ENCODE data around the gene ATF7. TPM values are rescaled to one million over a fixed set of nuclear protein-coding genes. Genes with fewer than 3 reads are reported as not detected.

ATF7 gene
- total and polyA plus RNA-seq, 4 donors, result 16.8 to 43.3 (median 31.7) TPM

- no peak for TF ChIP-seq CTCF (IDR thresholded peaks at IDR 0.05; ENCODE audit: control extremely low read depth, extremely low read depth)
- no peak overlapping the region for H3K27ac ChIP-seq (ENCODE audit: low read depth in 1 of 2, low read length in 1 of 2)
- H3K4me1 ChIP-seq (ENCODE audit: control insufficient read depth in 5 of 5, insufficient read depth in 5 of 5, low read length in 5 of 5), result peaks cover 0 to 19% (median 0%) of the 10 kb centered on the region in 5 donors
- no peak overlapping the region for H3K4me3 ChIP-seq
- no peaks in the 10 kb centered on the region for H3K27me3 ChIP-seq (ENCODE audit: control insufficient read depth in 3 of 3, insufficient read depth in 3 of 3, low read length in 2 of 3)
- H3K9ac ChIP-seq (ENCODE audit: insufficient read depth in 1 of 2, low read length in 2 of 2), result no peak overlapping the region
- WGBS, 2 donors, result 86 to 93% methylated on average over 3 of the region's 3 CpGs
- H3K36me3 ChIP-seq (ENCODE audit: control insufficient read depth in 4 of 4, insufficient read depth in 4 of 4, low read length in 4 of 4), result peaks cover 59 to 85% (median 77%) of the 10 kb centered on the region in 4 donors
- H3K9me3 ChIP-seq (ENCODE audit: control insufficient read depth in 4 of 4, insufficient read depth in 3 of 4, low read length in 3 of 4), result no peaks in the 10 kb centered on the region
- DNase-seq (no peak), ATAC-seq (ENCODE audit: insufficient read depth, low FRiP score) (no peak)
These were observed 165.1 kb downstream of the ATF7 start for GRCh38 chr12:53461059-53461458.

- ATAC-seq (ENCODE audit: insufficient read depth, low FRiP score), result no peak
- no peaks in the 10 kb centered on the region for H3K27me3 ChIP-seq (ENCODE audit: control insufficient read depth in 3 of 3, insufficient read depth in 3 of 3, low read length in 2 of 3)
- peaks cover 54 to 89% (median 76%) of the 10 kb centered on the region in 4 donors for H3K36me3 ChIP-seq (ENCODE audit: control insufficient read depth in 4 of 4, insufficient read depth in 4 of 4, low read length in 4 of 4)
- peaks cover 0 to 20% (median 4%) of the 10 kb centered on the region in 5 donors for H3K4me1 ChIP-seq (ENCODE audit: control insufficient read depth in 5 of 5, insufficient read depth in 5 of 5, low read length in 5 of 5)
- WGBS, 2 donors, result 81 to 89% methylated on average over 4 of the region's 4 CpGs
- H3K9me3 ChIP-seq (ENCODE audit: control insufficient read depth in 4 of 4, insufficient read depth in 3 of 4, low read length in 3 of 4), result no peaks in the 10 kb centered on the region
- no peak for DNase-seq
- TF ChIP-seq CTCF (IDR thresholded peaks at IDR 0.05; ENCODE audit: control extremely low read depth, extremely low read depth), result no peak
- H3K4me3 ChIP-seq, result no peak overlapping the region
- H3K9ac ChIP-seq (ENCODE audit: insufficient read depth in 1 of 2, low read length in 2 of 2), result no peak overlapping the region
- no peak overlapping the region for H3K27ac ChIP-seq (ENCODE audit: low read depth in 1 of 2, low read length in 1 of 2)
These were observed 167.1 kb downstream of the ATF7 start for GRCh38 chr12:53459097-53459496.

Small RNA genes within 50 kb of the gene (small RNA-seq; reads per million reads assigned to genes)
- not detected for gene AC023509.3 (ENCODE audit: low replicate concordance)

Other genes with a start within 250 kb of the ATF7 start
- 10 to 100 TPM; 68.3 to 72.2 TPM for gene SP1, start 246.2 kb downstream of the ATF7 start, total RNA-seq
- gene SP1, start 246.2 kb downstream of the ATF7 start, polyA plus RNA-seq, result 10 to 100 TPM; 16.2 to 26.6 TPM
- gene AMHR2, start 202.5 kb downstream of the ATF7 start, total RNA-seq, result under 1 TPM in 1 of 2 donors, not detected in 1; 0.52 TPM
- under 1 TPM; 0.02 to 0.22 TPM for gene AMHR2, start 202.5 kb downstream of the ATF7 start, polyA plus RNA-seq
- 100 to 1,000 TPM in 1 of 2 donors, 10 to 100 TPM in 1; 59.0 to 178 TPM for gene PRR13, start 184.6 kb downstream of the ATF7 start, total RNA-seq
- 100 to 1,000 TPM; 157 to 336 TPM for gene PRR13, start 184.6 kb downstream of the ATF7 start, polyA plus RNA-seq
- 100 to 1,000 TPM; 612 to 697 TPM for gene PCBP2, start 174.3 kb downstream of the ATF7 start, total RNA-seq
- 100 to 1,000 TPM; 363 to 501 TPM for gene PCBP2, start 174.3 kb downstream of the ATF7 start, polyA plus RNA-seq
- gene MAP3K12, start 126.9 kb downstream of the ATF7 start, total RNA-seq, result 10 to 100 TPM; 21.2 to 25.4 TPM
- 10 to 100 TPM; 13.4 to 18.9 TPM for gene MAP3K12, start 126.9 kb downstream of the ATF7 start, polyA plus RNA-seq
- gene TARBP2, start 125.1 kb downstream of the ATF7 start, total RNA-seq, result 10 to 100 TPM; 32.6 to 41.3 TPM
- 10 to 100 TPM; 32.2 to 37.1 TPM for gene TARBP2, start 125.1 kb downstream of the ATF7 start, polyA plus RNA-seq
- not detected for gene NPFF, start 118.9 kb downstream of the ATF7 start, total RNA-seq
- under 1 TPM in 1 of 2 donors, not detected in 1; 0.45 TPM for gene NPFF, start 118.9 kb downstream of the ATF7 start, polyA plus RNA-seq
- 100 to 1,000 TPM; 143 to 274 TPM for gene ATP5MC2, start 49.7 kb upstream of the ATF7 start, total RNA-seq
- 100 to 1,000 TPM; 366 to 582 TPM for gene ATP5MC2, start 49.7 kb upstream of the ATF7 start, polyA plus RNA-seq
- 100 to 1,000 TPM in 1 of 2 donors, 10 to 100 TPM in 1; 80.4 to 223 TPM for gene CALCOCO1, start 101.1 kb upstream of the ATF7 start, total RNA-seq
- 10 to 100 TPM; 65.5 to 71.4 TPM for gene CALCOCO1, start 101.1 kb upstream of the ATF7 start, polyA plus RNA-seq
- gene CISTR, start 125.6 kb upstream of the ATF7 start, total RNA-seq, result not detected
- gene CISTR, start 125.6 kb upstream of the ATF7 start, polyA plus RNA-seq, result not detected